Measurements from ENCODE around the gene VSIG1. TPM values are rescaled to one million over a fixed set of nuclear protein-coding genes. Genes with fewer than 3 reads are reported as not detected.

Gene VSIG1
- total and polyA plus RNA-seq, 10 of the 15 experiments (the other 5 are each of a cell fraction or from before 2014, with no cell fraction given) = 0.04 to 0.08 (median 0.06) TPM; not detected in 7

DNA sequence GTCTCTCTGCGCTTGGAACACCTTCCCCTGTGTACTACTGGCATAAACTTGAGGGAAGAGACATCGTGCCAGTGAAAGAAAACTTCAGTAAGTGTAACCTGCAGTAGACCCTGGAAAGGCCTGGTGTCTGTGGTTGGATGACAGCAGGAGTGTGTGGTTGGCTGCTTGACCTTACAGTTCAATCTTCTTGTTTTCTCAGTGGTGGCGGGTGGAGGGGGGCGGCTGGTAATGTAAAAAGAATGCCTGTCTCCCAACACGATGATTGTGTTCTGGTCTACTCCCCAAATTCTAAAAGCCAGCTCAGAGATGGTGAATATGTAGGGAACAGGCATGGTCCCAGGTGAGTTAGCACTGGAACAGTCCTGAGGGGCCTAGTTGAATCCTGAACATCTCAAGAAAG, 27.9 kb downstream of the VSIG1 start:
- POLR2A ChIA-PET = no interaction called here
- Histone ChIP-seq H3K4me2 (ENCODE audit: control insufficient read depth, insufficient read depth) (no peak overlapping the region), H3K9ac (ENCODE audit: control insufficient read depth, insufficient read depth, low read length) (no peak overlapping the region), H3K79me2 (ENCODE audit: control insufficient read depth, insufficient read depth, low read length) (no peaks in the 10 kb centered on the region), H3K36me3 (ENCODE audit: control insufficient read depth in 2 of 2, insufficient read depth in 2 of 2, low read length in 1 of 2) (no peaks in the 10 kb centered on the region), H3K27ac (ENCODE audit: control insufficient read depth, insufficient read depth) (no peak overlapping the region), H3K9me3 (replicated peaks; ENCODE audit: control insufficient read depth, insufficient read depth, low read length) (no peaks in the 10 kb centered on the region), H3K27me3 (replicated peaks in 1 of 2; ENCODE audit: control insufficient read depth in 2 of 2, insufficient read depth in 2 of 2, low read length in 1 of 2) (no peaks in the 10 kb centered on the region), H2AFZ (ENCODE audit: control insufficient read depth, low read depth, low read length) (no peak overlapping the region), H3K4me1 (ENCODE audit: control insufficient read depth, insufficient read depth, low read length) (no peaks in the 10 kb centered on the region), H3K4me3 (no peak overlapping the region), H4K20me1 (ENCODE audit: control insufficient read depth, insufficient read depth) (no peaks in the 10 kb centered on the region)
- no peak for FAIRE-seq
- intact Hi-C loops (cut with micrococcal nuclease; ENCODE audit: unreplicated experiment) = loop anchor here (1.0 kb wide), 1 partner anchor 52 kb away; no protein-coding TSS in a partner anchor
- ATAC-seq = no peak
- no TSS peak for BruUV-seq (replicated peaks)
- DNase-seq (ENCODE audit: low read depth, low spot score) = no peak
- no peak for TF ChIP-seq CHD1 (IDR thresholded peaks at IDR 0.05; ENCODE audit: low read depth, low read length)
- TF ChIP-seq, protein P1, sequence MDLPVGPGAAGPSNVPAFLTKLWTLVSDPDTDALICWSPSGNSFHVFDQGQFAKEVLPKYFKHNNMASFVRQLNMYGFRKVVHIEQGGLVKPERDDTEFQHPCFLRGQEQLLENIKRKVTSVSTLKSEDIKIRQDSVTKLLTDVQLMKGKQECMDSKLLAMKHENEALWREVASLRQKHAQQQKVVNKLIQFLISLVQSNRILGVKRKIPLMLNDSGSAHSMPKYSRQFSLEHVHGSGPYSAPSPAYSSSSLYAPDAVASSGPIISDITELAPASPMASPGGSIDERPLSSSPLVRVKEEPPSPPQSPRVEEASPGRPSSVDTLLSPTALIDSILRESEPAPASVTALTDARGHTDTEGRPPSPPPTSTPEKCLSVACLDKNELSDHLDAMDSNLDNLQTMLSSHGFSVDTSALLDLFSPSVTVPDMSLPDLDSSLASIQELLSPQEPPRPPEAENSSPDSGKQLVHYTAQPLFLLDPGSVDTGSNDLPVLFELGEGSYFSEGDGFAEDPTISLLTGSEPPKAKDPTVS (IDR thresholded peaks at IDR 0.05; ENCODE audit: low read depth, low read length) = no peak
- TF ChIP-seq, protein P2, sequence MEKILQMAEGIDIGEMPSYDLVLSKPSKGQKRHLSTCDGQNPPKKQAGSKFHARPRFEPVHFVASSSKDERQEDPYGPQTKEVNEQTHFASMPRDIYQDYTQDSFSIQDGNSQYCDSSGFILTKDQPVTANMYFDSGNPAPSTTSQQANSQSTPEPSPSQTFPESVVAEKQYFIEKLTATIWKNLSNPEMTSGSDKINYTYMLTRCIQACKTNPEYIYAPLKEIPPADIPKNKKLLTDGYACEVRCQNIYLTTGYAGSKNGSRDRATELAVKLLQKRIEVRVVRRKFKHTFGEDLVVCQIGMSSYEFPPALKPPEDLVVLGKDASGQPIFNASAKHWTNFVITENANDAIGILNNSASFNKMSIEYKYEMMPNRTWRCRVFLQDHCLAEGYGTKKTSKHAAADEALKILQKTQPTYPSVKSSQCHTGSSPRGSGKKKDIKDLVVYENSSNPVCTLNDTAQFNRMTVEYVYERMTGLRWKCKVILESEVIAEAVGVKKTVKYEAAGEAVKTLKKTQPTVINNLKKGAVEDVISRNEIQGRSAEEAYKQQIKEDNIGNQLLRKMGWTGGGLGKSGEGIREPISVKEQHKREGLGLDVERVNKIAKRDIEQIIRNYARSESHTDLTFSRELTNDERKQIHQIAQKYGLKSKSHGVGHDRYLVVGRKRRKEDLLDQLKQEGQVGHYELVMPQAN (conservative IDR thresholded peaks at IDR 0.05) = no peak
- in situ Hi-C loops (cut with MboI) = no loop called here
- WGBS (ENCODE audit: insufficient coverage, insufficient replicate concordance, low lambda C conversion rate, missing lambda C conversion rate) = 46% methylated on average over 5 of the region's 5 CpGs
- SMC1A ChIA-PET (ENCODE audit: uncharacterized antibody, unreplicated experiment) = interaction anchor here (1.4 kb wide), 1 partner anchor 10 kb away, joined by 3 read pairs; no protein-coding TSS in a partner anchor
- RAD21 ChIA-PET (ENCODE audit: unreplicated experiment) = interaction anchor here (4.1 kb wide), 1 partner anchor 51 kb away, joined by 28 read pairs; no protein-coding TSS in a partner anchor
- CTCF ChIA-PET = interaction anchor here (1.8 kb wide), 1 partner anchor 52 kb away, joined by 6 read pairs; no protein-coding TSS in a partner anchor

GRCh38 chrX:108081110-108081509, 36.2 kb downstream of the VSIG1 start:
- RAD21 ChIA-PET (ENCODE audit: unreplicated experiment) = no interaction called here
- WGBS (ENCODE audit: insufficient coverage, insufficient replicate concordance, low lambda C conversion rate, missing lambda C conversion rate) = 63% methylated on average over 2 of the region's 2 CpGs
- no peak for TF ChIP-seq SUPT20H (IDR thresholded peaks at IDR 0.05; ENCODE audit: borderline replicate concordance, control insufficient read depth, low read depth, low read length)
- no peak for TF ChIP-seq MYB (IDR thresholded peaks at IDR 0.05; ENCODE audit: borderline replicate concordance, low read depth, low read length)
- no peak for TF ChIP-seq NR2C2 (IDR thresholded peaks at IDR 0.05; ENCODE audit: borderline replicate concordance, control insufficient read depth, insufficient read length, low read depth)
- no peak for TF ChIP-seq ZBTB40 (IDR thresholded peaks at IDR 0.05; ENCODE audit: borderline replicate concordance)
- no peak for TF ChIP-seq JUNB (IDR thresholded peaks at IDR 0.05)

More at GRCh38 chrX:108081110-108081509, 36.2 kb downstream of the VSIG1 start:
- ATAC-seq = no peak
- no TSS peak for BruUV-seq (replicated peaks)
- Histone ChIP-seq H3K9me3 (replicated peaks; ENCODE audit: control insufficient read depth, insufficient read depth, low read length) (no peaks in the 10 kb centered on the region), H3K4me1 (ENCODE audit: control insufficient read depth, insufficient read depth, low read length) (no peaks in the 10 kb centered on the region), H3K4me2 (ENCODE audit: control insufficient read depth, insufficient read depth) (no peak overlapping the region), H3K79me2 (ENCODE audit: control insufficient read depth, insufficient read depth, low read length) (no peaks in the 10 kb centered on the region), H3K27ac (ENCODE audit: control insufficient read depth, insufficient read depth) (no peak overlapping the region), H3K9ac (ENCODE audit: control insufficient read depth, insufficient read depth, low read length) (no peak overlapping the region), H3K27me3 (replicated peaks in 1 of 2; ENCODE audit: control insufficient read depth in 2 of 2, insufficient read depth in 2 of 2, low read length in 1 of 2) (no peaks in the 10 kb centered on the region), H4K20me1 (ENCODE audit: control insufficient read depth, insufficient read depth) (no peaks in the 10 kb centered on the region), H3K36me3 (ENCODE audit: control insufficient read depth in 2 of 2, insufficient read depth in 2 of 2, low read length in 1 of 2) (no peaks in the 10 kb centered on the region; a peak in 1 of 4 replicates), H3K4me3 (no peak overlapping the region), H2AFZ (ENCODE audit: control insufficient read depth, low read depth, low read length) (no peak overlapping the region)
- DNase-seq (ENCODE audit: low read depth, low spot score) = no peak
- ChIA-PET CTCF (no interaction called here), SMC1A (ENCODE audit: uncharacterized antibody, unreplicated experiment) (no interaction called here), POLR2A (no interaction called here)
- no peak for FAIRE-seq
- intact Hi-C loops (cut with micrococcal nuclease; ENCODE audit: unreplicated experiment) (no loop called here), in situ Hi-C loops (cut with MboI) (no loop called here)

All from GM12878 (cell line).